Gastroesophageal sphincter (tissue), 3 donors: ENCODE results near the gene PCDH15.

ENCODE experiments used
- EP300 ChIP-seq: sonication (generic); formaldehyde crosslinking; IDR thresholded peaks from one replicate; pipeline ENCODE4 v1.6.1; 2017; ENCODE audit warnings: antibody characterized with exemption, mild to moderate bottlenecking
- POLR2A ChIP-seq, 2 donors: fragments of 450-650 bp; IDR thresholded peaks; one replicate each; pipeline ENCODE4 v1.6.1; 2017; ENCODE audit warnings: antibody characterized with exemption in 2 of 2, mild to moderate bottlenecking in 2 of 2, moderate library complexity in 1 of 2
- TF ChIP-seq, protein P1 (sequence below), 4 experiments: fragments of 200-600 bp in 2 of 4; fragments of 450-650 bp in 2 of 4; sonication (generic) in 1 of 4; IDR thresholded peaks; one replicate each; pipeline ENCODE4 v1.5.1; 2017 to 2019; ENCODE audit warnings: antibody characterized with exemption in 4 of 4, mild to moderate bottlenecking in 2 of 4, moderate library complexity in 2 of 4

DNA sequence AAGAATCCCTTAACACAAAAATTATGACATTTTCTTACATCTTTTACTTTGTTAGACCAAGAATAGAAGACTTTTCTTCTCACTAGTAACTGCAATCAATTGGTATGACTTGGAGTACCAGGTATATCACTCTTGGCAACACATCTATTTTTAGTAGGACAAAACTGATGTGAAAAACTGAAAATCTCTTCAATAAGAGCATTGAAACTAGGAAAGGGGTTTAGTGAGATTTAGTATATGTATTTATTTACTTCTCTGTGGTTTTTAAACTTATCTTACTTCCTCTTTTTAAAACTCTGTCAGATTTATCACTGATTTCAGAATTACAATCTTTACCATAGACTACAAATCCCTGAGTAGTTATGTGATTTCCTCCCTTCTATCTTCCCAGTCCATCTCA is 366.2 kb downstream of the PCDH15 start:
- TF ChIP-seq POLR2A (IDR thresholded peaks at IDR 0.05) (no peak), EP300 (no peak)
- TF ChIP-seq, protein P1, sequence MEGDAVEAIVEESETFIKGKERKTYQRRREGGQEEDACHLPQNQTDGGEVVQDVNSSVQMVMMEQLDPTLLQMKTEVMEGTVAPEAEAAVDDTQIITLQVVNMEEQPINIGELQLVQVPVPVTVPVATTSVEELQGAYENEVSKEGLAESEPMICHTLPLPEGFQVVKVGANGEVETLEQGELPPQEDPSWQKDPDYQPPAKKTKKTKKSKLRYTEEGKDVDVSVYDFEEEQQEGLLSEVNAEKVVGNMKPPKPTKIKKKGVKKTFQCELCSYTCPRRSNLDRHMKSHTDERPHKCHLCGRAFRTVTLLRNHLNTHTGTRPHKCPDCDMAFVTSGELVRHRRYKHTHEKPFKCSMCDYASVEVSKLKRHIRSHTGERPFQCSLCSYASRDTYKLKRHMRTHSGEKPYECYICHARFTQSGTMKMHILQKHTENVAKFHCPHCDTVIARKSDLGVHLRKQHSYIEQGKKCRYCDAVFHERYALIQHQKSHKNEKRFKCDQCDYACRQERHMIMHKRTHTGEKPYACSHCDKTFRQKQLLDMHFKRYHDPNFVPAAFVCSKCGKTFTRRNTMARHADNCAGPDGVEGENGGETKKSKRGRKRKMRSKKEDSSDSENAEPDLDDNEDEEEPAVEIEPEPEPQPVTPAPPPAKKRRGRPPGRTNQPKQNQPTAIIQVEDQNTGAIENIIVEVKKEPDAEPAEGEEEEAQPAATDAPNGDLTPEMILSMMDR (IDR thresholded peaks at IDR 0.05) = no peak
